A549 (cell line): ENCODE measurements around the gene MTF2. TPM values are rescaled to one million over a fixed set of nuclear protein-coding genes. Genes with fewer than 3 reads are reported as not detected.

ENCODE experiments used
- ATAC-seq, 2 experiments: fragments of 200-7000 bp in 1 of 2; fragments of >200 bp in 1 of 2; cut with Nextera tagmentation in 1 of 2; cut with Tn5 transposase in 1 of 2; 3 replicates each; pipeline versions ENCODE4 v1.8.0 to v1.9.1; 2018 to 2020; ENCODE audit warnings: mild to moderate bottlenecking in 1 of 2, moderate library complexity in 1 of 2
- CTCF ChIA-PET: fragments of 300-600 bp; sonication (Branson Sonifier 250); formaldehyde crosslinking; extraction: SDS; loops from one replicate; lab custom pipeline; 2021; ENCODE audit warnings: antibody characterized with exemption, inconsistent platforms; lab: Yijun Ruan, JAX
- POLR2A ChIA-PET: fragments of 350-600 bp; formaldehyde crosslinking; extraction: SDS; loops from one replicate; lab custom pipeline; 2021; ENCODE audit warnings: antibody characterized with exemption, inconsistent platforms; lab: Yijun Ruan, JAX
- DNase-seq, 2 experiments: peaks; one replicate each; pipeline versions ENCODE4 v3.0.0 to v3.0.0-alpha.2; 2011 to 2016; ENCODE audit warnings: low read depth in 1 of 2, low spot score in 1 of 2
- FAIRE-seq: peaks from 2 replicates; lab custom pipeline; 2011; peaks lifted over from hg19 to GRCh38; lab: Jason Lieb, UNC
- H3K27ac ChIP-seq, 2 experiments: fragments of >200 bp; sonication (Bioruptor Twin); formaldehyde crosslinking; 3 replicates each; pipeline ENCODE4 v1.5.1; 2016 to 2017
- H3K4me1 ChIP-seq: fragments of >200 bp; sonication (Bioruptor Twin); formaldehyde crosslinking; 3 replicates; pipeline ENCODE4 v1.6.1; 2016
- H3K4me2 ChIP-seq: fragments of >200 bp; sonication (Bioruptor Twin); formaldehyde crosslinking; 3 replicates; pipeline ENCODE4 v1.6.1; 2016
- H3K4me3 ChIP-seq: fragments of >200 bp; sonication (Bioruptor Twin); formaldehyde crosslinking; 3 replicates; pipeline ENCODE4 v1.5.1; 2016
- H3K9me3 ChIP-seq: fragments of >200 bp; sonication (Bioruptor Twin); formaldehyde crosslinking; 3 replicates; pipeline ENCODE4 v1.6.1; 2016
- BHLHE40 ChIP-seq: IDR thresholded peaks from 2 replicates; pipeline ENCODE4 v1.6.1; 2012; ENCODE audit warnings: low read depth, low read length, inconsistent platforms
- CBX8 ChIP-seq: fragments of 200-600 bp; sonication (generic); IDR thresholded peaks from 2 replicates; pipeline ENCODE4 v1.6.1; 2016
- CHD2 ChIP-seq: fragments of 150-350 bp; IDR thresholded peaks from 2 replicates; pipeline ENCODE4 v1.6.1; 2014; ENCODE audit warnings: low read length; ENCODE audit not compliant: partially characterized antibody
- CHD4 ChIP-seq: fragments of 200-600 bp; sonication (generic); IDR thresholded peaks from 2 replicates; pipeline ENCODE4 v1.6.1; 2016; ENCODE audit warnings: antibody characterized with exemption, mild to moderate bottlenecking, borderline replicate concordance
- EP300 ChIP-seq, 2 experiments: fragments of >200 bp; sonication (Bioruptor Twin); formaldehyde crosslinking; IDR thresholded peaks; 2 replicates in 1 of 2; 3 replicates in 1 of 2; pipeline ENCODE4 v1.6.1; 2016 to 2017
- GATA3 ChIP-seq: IDR thresholded peaks from 2 replicates; pipeline ENCODE4 v1.6.1; 2012; ENCODE audit warnings: borderline replicate concordance
- HDAC2 ChIP-seq: fragments of 200-600 bp; sonication (generic); IDR thresholded peaks from 2 replicates; pipeline ENCODE4 v1.6.1; 2016
- HOXA7 ChIP-seq: fragments of 250-450 bp; sonication (Bioruptor Pico); IDR thresholded peaks from 2 replicates; pipeline ENCODE4 v1.5.0; 2020; ENCODE audit warnings: mild to moderate bottlenecking, moderate library complexity
- JUNB ChIP-seq: fragments of >200 bp; sonication (Bioruptor Twin); formaldehyde crosslinking; IDR thresholded peaks from 2 replicates; pipeline ENCODE4 v1.6.1; 2016
- KDM1A ChIP-seq: fragments of 200-600 bp; sonication (generic); IDR thresholded peaks from 2 replicates; pipeline ENCODE4 v1.6.1; 2016; ENCODE audit warnings: low read depth, mild to moderate bottlenecking
- KDM5A ChIP-seq: fragments of 200-600 bp; sonication (generic); IDR thresholded peaks from 2 replicates; pipeline ENCODE4 v1.6.1; 2016; ENCODE audit warnings: antibody characterized with exemption, mild to moderate bottlenecking
- MAFK ChIP-seq: fragments of 450-650 bp; IDR thresholded peaks from 2 replicates; pipeline ENCODE4 v1.6.1; 2014; ENCODE audit not compliant: partially characterized antibody
- MAZ ChIP-seq: fragments of 150-350 bp; IDR thresholded peaks from 2 replicates; pipeline ENCODE4 v1.6.1; 2014; ENCODE audit warnings: antibody characterized with exemption, low read depth, low read length, borderline replicate concordance
- NFE2L2 ChIP-seq: fragments of 150-350 bp; conservative IDR thresholded peaks from 2 replicates; pipeline ENCODE4 v1.6.1; 2014; ENCODE audit warnings: low read length
- NPAS2 ChIP-seq: fragments of 250-450 bp; sonication (Bioruptor Pico); IDR thresholded peaks from 2 replicates; pipeline ENCODE4 v1.8.0; 2022; ENCODE audit warnings: mild to moderate bottlenecking, moderate library complexity, borderline replicate concordance
- POLR2A ChIP-seq: IDR thresholded peaks from 2 replicates; pipeline ENCODE4 v1.6.1; 2012; ENCODE audit warnings: mild to moderate bottlenecking, low read length
- POLR2AphosphoS2 ChIP-seq: conservative IDR thresholded peaks from 2 replicates; pipeline ENCODE4 v1.6.1; 2012; ENCODE audit warnings: low read length, improper control_type of control experiment, inconsistent platforms
- RAD21 ChIP-seq, 2 experiments: fragments of >200 bp in 1 of 2; sonication (Bioruptor Twin) in 1 of 2; formaldehyde crosslinking in 1 of 2; IDR thresholded peaks in 1 of 2; conservative IDR thresholded peaks in 1 of 2; 2 replicates in 1 of 2; 3 replicates in 1 of 2; pipeline ENCODE4 v1.6.1; 2012 to 2018; ENCODE audit warnings: inconsistent platforms in 1 of 2
- RARB ChIP-seq: fragments of 250-450 bp; sonication (Bioruptor Pico); IDR thresholded peaks from 2 replicates; pipeline ENCODE4 v1.8.0; 2021; ENCODE audit warnings: mild to moderate bottlenecking, moderate library complexity
- RCOR1 ChIP-seq: fragments of 150-350 bp; IDR thresholded peaks from 2 replicates; pipeline ENCODE4 v1.6.1; 2014; ENCODE audit warnings: antibody characterized with exemption, low read length, low read depth
- RFX5 ChIP-seq: fragments of 450-650 bp; IDR thresholded peaks from 2 replicates; pipeline ENCODE4 v1.7.1; 2014; ENCODE audit warnings: antibody characterized with exemption, mild to moderate bottlenecking, moderate library complexity
- SMC3 ChIP-seq: fragments of >200 bp; sonication (Bioruptor Twin); formaldehyde crosslinking; IDR thresholded peaks from 3 replicates; pipeline ENCODE4 v1.6.1; 2018; ENCODE audit warnings: inconsistent platforms
- TFCP2L1 ChIP-seq: fragments of 250-450 bp; sonication (Bioruptor Pico); IDR thresholded peaks from 2 replicates; pipeline ENCODE4 v1.5.0; 2021; ENCODE audit warnings: mild to moderate bottlenecking
- TP53 ChIP-seq: fragments of 250-450 bp; sonication (Bioruptor Pico); IDR thresholded peaks from 2 replicates; pipeline ENCODE4 v1.5.0; 2021; ENCODE audit warnings: mild to moderate bottlenecking, moderate library complexity
- ZFP36 ChIP-seq: fragments of 450-650 bp; IDR thresholded peaks from 2 replicates; pipeline ENCODE4 v1.6.1; 2014; ENCODE audit warnings: borderline replicate concordance; ENCODE audit not compliant: partially characterized antibody
- ZNF302 ChIP-seq: fragments of 250-450 bp; sonication (Bioruptor Pico); IDR thresholded peaks from 2 replicates; pipeline ENCODE4 v1.9.0; 2021; ENCODE audit warnings: inconsistent platforms, mild to moderate bottlenecking, moderate library complexity
- ZSCAN20 ChIP-seq: fragments of 250-450 bp; sonication (Bioruptor Pico); IDR thresholded peaks from 2 replicates; pipeline ENCODE4 v1.8.0; 2022; ENCODE audit warnings: mild to moderate bottlenecking, moderate library complexity
- WGBS: methylation state at CpG from one replicate; pipeline ENCODE4 v1.1.6; 2017; ENCODE audit errors: missing lambda C conversion rate; 5-methylcytosine and 5-hydroxymethylcytosine counted together
- polyA plus RNA-seq, 4 experiments: library from polyadenylated mRNA; depleted of rRNA in 3 of 4; stranded (reverse); fragments of >200 nt; fragmentation: RNase III in 1 of 4; extraction: RNeasy Plus Mini Kit Qiagen cat#74134 plus additional on column Dnase treatment in 1 of 4; gene quantifications; 2 replicates in 3 of 4; 3 replicates in 1 of 4; pipeline ENCODE4 v1.2.3, GENCODE V29; 2011 to 2017
- TF ChIP-seq, protein P1 (sequence below): IDR thresholded peaks from 2 replicates; pipeline ENCODE4 v1.6.1; 2012; ENCODE audit warnings: low read depth, borderline replicate concordance
- TF ChIP-seq, protein P2 (sequence below): IDR thresholded peaks from 2 replicates; pipeline ENCODE4 v1.6.1; 2012
- TF ChIP-seq, protein P3 (sequence below): fragments of 250-450 bp; sonication (Bioruptor Pico); IDR thresholded peaks from 2 replicates; pipeline ENCODE4 v1.5.0; 2020; ENCODE audit warnings: low read depth, mild to moderate bottlenecking, moderate library complexity
- TF ChIP-seq, protein P4 (sequence below): fragments of 450-650 bp; IDR thresholded peaks from 2 replicates; pipeline ENCODE4 v1.6.1; 2014; ENCODE audit warnings: antibody characterized with exemption

The MTF2 gene
- polyA plus RNA-seq, 2 of the 4 experiments (the other 2 are of a cell fraction), result 14.3 to 31.2 TPM

DNA sequence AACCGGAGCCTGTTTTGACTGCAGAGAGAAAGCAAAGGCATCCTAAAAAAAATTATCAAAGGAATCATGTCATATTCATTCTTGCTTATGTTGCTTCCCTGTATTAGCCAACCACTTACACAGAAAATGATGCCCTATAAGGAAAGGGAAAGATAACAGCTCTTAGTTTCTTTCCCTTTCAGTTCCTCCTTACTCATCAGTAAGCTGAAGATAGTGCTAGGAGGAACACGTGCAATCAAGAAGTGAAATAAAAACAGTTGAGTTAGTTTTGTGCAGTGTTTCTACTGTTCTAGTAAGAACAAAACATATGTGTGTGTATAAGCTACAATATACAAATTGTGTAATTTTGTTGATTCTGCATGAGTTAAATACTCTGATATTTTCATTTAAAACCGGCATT lies 45.3 kb upstream of the MTF2 start:
- H3K4me1 ChIP-seq, result no peaks in the 10 kb centered on the region
- no peak overlapping the region for H3K4me3 ChIP-seq
- CTCF ChIA-PET, result interaction anchor here (1.0 kb wide), 2 partner anchors 28 to 174 kb away, joined by 3 to 4 read pairs; no protein-coding TSS in a partner anchor
- no peak overlapping the region for H3K4me2 ChIP-seq
- 69% methylated on average over 3 of the region's 3 CpGs for WGBS
- H3K27ac ChIP-seq, result no peak overlapping the region
- FAIRE-seq, result no peak
- TF ChIP-seq GATA3, result no peak
- TF ChIP-seq NPAS2 (CRISPR knock-in tag), result no peak
- TF ChIP-seq ZSCAN20 (CRISPR knock-in tag), result no peak
- TF ChIP-seq HOXA7 (CRISPR knock-in tag), result no peak
- TF ChIP-seq SMC3, result no peak
- no peak for TF ChIP-seq EP300 (IDR thresholded peaks at IDR 0.05)
- TF ChIP-seq KDM1A, result no peak
- no peak for TF ChIP-seq POLR2AphosphoS2
- no peak for TF ChIP-seq ZFP36
- no peak for TF ChIP-seq RCOR1
- TF ChIP-seq, all 56 proteins: peak for 0
- no peak for DNase-seq
- POLR2A ChIA-PET, result no interaction called here
- ATAC-seq, result no peak
- H3K9me3 ChIP-seq, result no peaks in the 10 kb centered on the region

DNA sequence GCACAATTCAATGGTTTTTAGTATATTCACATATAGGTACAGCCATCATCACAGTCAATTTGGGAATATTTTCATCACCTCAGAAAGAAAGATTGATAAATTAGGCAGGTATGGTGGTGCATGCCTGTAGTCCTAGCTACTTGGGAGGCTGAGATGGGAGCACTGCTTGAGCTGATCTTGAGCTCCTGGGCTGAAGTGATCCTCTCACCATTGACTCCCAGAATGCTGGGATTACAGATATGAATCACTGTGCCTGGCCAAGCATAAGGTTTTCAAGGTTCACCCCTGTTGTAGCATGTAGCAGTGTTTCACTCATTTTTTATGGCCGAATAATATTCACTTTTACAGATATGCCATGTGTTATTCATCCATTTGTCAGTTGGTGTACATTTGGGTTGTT lies 44.7 kb upstream of the MTF2 start:
- Histone ChIP-seq H3K27ac (no peak overlapping the region), H3K4me1 (no peaks in the 10 kb centered on the region), H3K4me2 (no peak overlapping the region), H3K4me3 (no peak overlapping the region), H3K9me3 (no peaks in the 10 kb centered on the region)
- ChIA-PET POLR2A (no interaction called here), CTCF (interaction anchor here (1.0 kb wide), 2 partner anchors 28 to 175 kb away, joined by 3 to 4 read pairs; no protein-coding TSS in a partner anchor)
- no peak for DNase-seq
- no peak for ATAC-seq
- 100% methylated on average over 1 of the region's 1 CpG for WGBS
- TF ChIP-seq RARB (CRISPR knock-in tag) (no peak), BHLHE40 (no peak), KDM1A (no peak), RFX5 (no peak), MAZ (no peak), SMC3 (no peak), TFCP2L1 (CRISPR knock-in tag) (no peak), ZNF302 (CRISPR knock-in tag) (no peak), CHD4 (no peak), TP53 (CRISPR knock-in tag) (no peak)
- TF ChIP-seq, protein P1, sequence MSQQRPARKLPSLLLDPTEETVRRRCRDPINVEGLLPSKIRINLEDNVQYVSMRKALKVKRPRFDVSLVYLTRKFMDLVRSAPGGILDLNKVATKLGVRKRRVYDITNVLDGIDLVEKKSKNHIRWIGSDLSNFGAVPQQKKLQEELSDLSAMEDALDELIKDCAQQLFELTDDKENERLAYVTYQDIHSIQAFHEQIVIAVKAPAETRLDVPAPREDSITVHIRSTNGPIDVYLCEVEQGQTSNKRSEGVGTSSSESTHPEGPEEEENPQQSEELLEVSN, result no peak
- TF ChIP-seq, protein P2, sequence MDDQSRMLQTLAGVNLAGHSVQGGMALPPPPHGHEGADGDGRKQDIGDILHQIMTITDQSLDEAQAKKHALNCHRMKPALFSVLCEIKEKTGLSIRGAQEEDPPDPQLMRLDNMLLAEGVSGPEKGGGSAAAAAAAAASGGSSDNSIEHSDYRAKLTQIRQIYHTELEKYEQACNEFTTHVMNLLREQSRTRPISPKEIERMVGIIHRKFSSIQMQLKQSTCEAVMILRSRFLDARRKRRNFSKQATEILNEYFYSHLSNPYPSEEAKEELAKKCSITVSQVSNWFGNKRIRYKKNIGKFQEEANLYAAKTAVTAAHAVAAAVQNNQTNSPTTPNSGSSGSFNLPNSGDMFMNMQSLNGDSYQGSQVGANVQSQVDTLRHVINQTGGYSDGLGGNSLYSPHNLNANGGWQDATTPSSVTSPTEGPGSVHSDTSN, result no peak
- no peak for FAIRE-seq

DNA sequence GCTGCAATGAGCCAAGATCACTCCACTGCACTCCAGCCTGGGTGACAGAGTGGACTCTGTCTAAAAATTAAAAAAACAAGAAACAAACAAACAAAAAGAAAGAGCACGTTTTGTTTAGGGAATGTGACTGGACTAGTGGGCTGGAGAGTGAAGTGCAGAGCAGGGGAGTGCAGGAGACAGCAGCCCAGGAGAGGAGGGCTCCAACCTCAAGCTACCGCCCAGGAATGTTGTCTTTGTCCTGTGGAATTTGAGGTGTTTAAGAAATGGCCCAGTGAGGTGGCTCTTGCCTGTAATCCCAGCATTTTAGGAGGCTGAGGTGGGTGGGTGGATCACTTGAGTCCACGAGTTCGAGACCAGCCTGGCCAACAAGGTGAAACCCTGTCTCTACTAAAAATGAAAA lies 42.4 kb upstream of the MTF2 start:
- 65% methylated on average over 4 of the region's 4 CpGs for WGBS
- ChIA-PET CTCF (interaction anchor here (1.0 to 1.4 kb wide), 3 partner anchors 26 to 134 kb away, joined by 3 to 6 read pairs (median 3); no protein-coding TSS in a partner anchor), POLR2A (no interaction called here)
- DNase-seq, result no peak
- Histone ChIP-seq H3K9me3 (no peaks in the 10 kb centered on the region), H3K4me1 (no peaks in the 10 kb centered on the region), H3K27ac (no peak overlapping the region), H3K4me2 (no peak overlapping the region), H3K4me3 (no peak overlapping the region)
- ATAC-seq, result no peak
- FAIRE-seq, result no peak
- TF ChIP-seq RARB (CRISPR knock-in tag) (no peak), CHD2 (no peak), MAFK (no peak), JUNB (no peak), POLR2A (no peak), NFE2L2 (no peak), HDAC2 (no peak), KDM5A (no peak), TFCP2L1 (CRISPR knock-in tag) (no peak), CBX8 (no peak), RAD21 (conservative IDR thresholded peaks at IDR 0.05 in 1 of 2, IDR thresholded peaks at IDR 0.05 in 1 of 2) (no peak)
- TF ChIP-seq, protein P3, sequence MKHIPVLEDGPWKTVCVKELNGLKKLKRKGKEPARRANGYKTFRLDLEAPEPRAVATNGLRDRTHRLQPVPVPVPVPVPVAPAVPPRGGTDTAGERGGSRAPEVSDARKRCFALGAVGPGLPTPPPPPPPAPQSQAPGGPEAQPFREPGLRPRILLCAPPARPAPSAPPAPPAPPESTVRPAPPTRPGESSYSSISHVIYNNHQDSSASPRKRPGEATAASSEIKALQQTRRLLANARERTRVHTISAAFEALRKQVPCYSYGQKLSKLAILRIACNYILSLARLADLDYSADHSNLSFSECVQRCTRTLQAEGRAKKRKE (CRISPR knock-in tag), result no peak
- TF ChIP-seq, protein P1, result no peak
- TF ChIP-seq, protein P4, sequence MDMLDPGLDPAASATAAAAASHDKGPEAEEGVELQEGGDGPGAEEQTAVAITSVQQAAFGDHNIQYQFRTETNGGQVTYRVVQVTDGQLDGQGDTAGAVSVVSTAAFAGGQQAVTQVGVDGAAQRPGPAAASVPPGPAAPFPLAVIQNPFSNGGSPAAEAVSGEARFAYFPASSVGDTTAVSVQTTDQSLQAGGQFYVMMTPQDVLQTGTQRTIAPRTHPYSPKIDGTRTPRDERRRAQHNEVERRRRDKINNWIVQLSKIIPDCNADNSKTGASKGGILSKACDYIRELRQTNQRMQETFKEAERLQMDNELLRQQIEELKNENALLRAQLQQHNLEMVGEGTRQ, result no peak
